Endothelial cell of umbilical vein (primary cell): Measurements from ENCODE around the gene FOXL1. TPM values are rescaled to one million over a fixed set of nuclear protein-coding genes. Genes with fewer than 3 reads are reported as not detected.

ENCODE experiments used
- BruUV-seq: library from RNA; stranded (reverse); fragments of 400-500 nt; replicated peaks from 2 replicates; lab custom pipeline; 2021; lab: Mats Ljungman, UMichigan
- CTCF ChIA-PET: fragments of 300-600, 350-600 bp; sonication (Branson Sonifier 250); formaldehyde crosslinking; loops from one replicate; lab custom pipeline; 2021; ENCODE audit warnings: antibody characterized with exemption, inconsistent platforms; lab: Charles Lee
- POLR2A ChIA-PET: fragments of 300-600, 350-600 bp; sonication (Branson Sonifier 250); formaldehyde crosslinking; loops from one replicate; lab custom pipeline; 2021; ENCODE audit warnings: antibody characterized with exemption, inconsistent platforms; lab: Charles Lee
- DNase-seq: peaks from one replicate; pipeline ENCODE4 v3.0.0-alpha.2; 2011; ENCODE audit warnings: low read depth, low spot score
- FAIRE-seq: peaks from 2 replicates; lab custom pipeline; 2011; peaks lifted over from hg19 to GRCh38; lab: Jason Lieb, UNC
- H2AFZ ChIP-seq: 2 replicates; pipeline ENCODE4 v1.6.0; 2012; ENCODE audit warnings: low read depth, low read length, control low read depth, inconsistent platforms
- H3K27ac ChIP-seq: 2 replicates; pipeline ENCODE4 v1.5.1; 2011; ENCODE audit warnings: low read depth, mild to moderate bottlenecking, control low read depth, low read length, moderate library complexity; ENCODE audit not compliant: insufficient read depth
- H3K27me3 ChIP-seq, 2 experiments: 2 replicates each; pipeline versions ENCODE4 v1.6.0 to v1.6.1; 2011; ENCODE audit warnings: low read length in 2 of 2, mixed read lengths in 1 of 2; ENCODE audit not compliant: control insufficient read depth in 2 of 2, insufficient read depth in 2 of 2
- H3K36me3 ChIP-seq, 2 experiments: 2 replicates in 1 of 2; 3 replicates in 1 of 2; pipeline ENCODE4 v1.5.1; 2011; ENCODE audit warnings: low read length in 2 of 2, mild to moderate bottlenecking in 1 of 2, moderate library complexity in 1 of 2; ENCODE audit not compliant: control insufficient read depth in 2 of 2, insufficient read depth in 2 of 2; ENCODE audit errors: extremely low read depth in 1 of 2
- H3K4me1 ChIP-seq: 3 replicates; pipeline ENCODE4 v1.5.1; 2011; ENCODE audit warnings: mild to moderate bottlenecking, low read length; ENCODE audit not compliant: control insufficient read depth, insufficient read depth; ENCODE audit errors: extremely low read depth
- H3K4me2 ChIP-seq: 2 replicates; pipeline ENCODE4 v1.6.1; 2011; ENCODE audit warnings: low read length, control low read depth, mixed read lengths; ENCODE audit not compliant: insufficient read depth
- H3K4me3 ChIP-seq, 3 experiments: fragments of 200-600 bp in 1 of 3; sonication (generic), shearing (Covaris generic) in 1 of 3; replicated peaks in 1 of 3; 2 replicates each; pipeline ENCODE4 v1.5.1; 2011 to 2016; ENCODE audit warnings: control low read depth in 3 of 3, low read length in 3 of 3, mild to moderate bottlenecking in 2 of 3, inconsistent platforms in 1 of 3, low read depth in 1 of 3, moderate library complexity in 1 of 3; ENCODE audit not compliant: insufficient read depth in 1 of 3
- H3K79me2 ChIP-seq: 2 replicates; pipeline ENCODE4 v1.6.0; 2012; ENCODE audit warnings: low read length, inconsistent platforms; ENCODE audit not compliant: control insufficient read depth, insufficient read depth
- H3K9ac ChIP-seq: replicated peaks from 2 replicates; pipeline ENCODE3; 2011; ENCODE audit warnings: low read length, control low read depth; ENCODE audit not compliant: insufficient read depth; ENCODE audit errors: extremely low read depth
- H3K9me1 ChIP-seq: replicated peaks from 3 replicates; pipeline ENCODE4 v1.6.0; 2011; ENCODE audit warnings: mild to moderate bottlenecking, low read length; ENCODE audit not compliant: control insufficient read depth, insufficient read depth; ENCODE audit errors: extremely low read depth
- H3K9me3 ChIP-seq: replicated peaks from 2 replicates; pipeline ENCODE4 v1.5.1; 2012; ENCODE audit warnings: low read length, inconsistent platforms; ENCODE audit not compliant: control insufficient read depth, insufficient read depth
- H4K20me1 ChIP-seq: replicated peaks from 2 replicates; pipeline ENCODE3; 2011; ENCODE audit warnings: mild to moderate bottlenecking, low read length; ENCODE audit not compliant: control insufficient read depth, insufficient read depth; ENCODE audit errors: extremely low read depth
- EZH2 ChIP-seq: IDR thresholded peaks from 2 replicates; pipeline ENCODE4 v1.6.1; 2012; ENCODE audit warnings: borderline replicate concordance, low read depth, mild to moderate bottlenecking, moderate library complexity, low read length, inconsistent platforms; ENCODE audit not compliant: severe bottlenecking
- FOS ChIP-seq: IDR thresholded peaks from 2 replicates; pipeline ENCODE4 v1.6.1; 2011; ENCODE audit warnings: mild to moderate bottlenecking, low read length, moderate library complexity, borderline replicate concordance; ENCODE audit not compliant: insufficient read depth
- GATA2 ChIP-seq: IDR thresholded peaks from 2 replicates; pipeline ENCODE4 v1.7.0; 2011; ENCODE audit warnings: low read depth, mild to moderate bottlenecking, moderate library complexity, mixed read lengths, low read length; ENCODE audit not compliant: insufficient read length, insufficient read depth
- JUN ChIP-seq: IDR thresholded peaks from 2 replicates; pipeline ENCODE4 v1.6.1; 2011; ENCODE audit warnings: borderline replicate concordance, low read depth; ENCODE audit not compliant: insufficient read length, insufficient read depth
- MYC ChIP-seq: IDR thresholded peaks from one replicate; pipeline ENCODE4 v1.6.1; 2011; ENCODE audit warnings: mild to moderate bottlenecking, low read depth, low read length
- POLR2A ChIP-seq: IDR thresholded peaks from 2 replicates; pipeline ENCODE4 v1.6.1; 2012; ENCODE audit warnings: low read depth, mild to moderate bottlenecking, control low read depth, low read length
- POLR2AphosphoS5 ChIP-seq: IDR thresholded peaks from 2 replicates; pipeline ENCODE4 v1.6.1; 2012; ENCODE audit warnings: low read depth, mild to moderate bottlenecking, control low read depth, low read length, moderate library complexity; ENCODE audit not compliant: insufficient read depth
- dilution Hi-C: fragments of 300-500 bp; cut with MboI; formaldehyde crosslinking; loops from one replicate; pipeline ENCODE4 v1.15.0; 2019; ENCODE audit warnings: low sequenced_read_pairs; ENCODE audit not compliant: extremely low pct_ligation_motif_present
- intact Hi-C: fragments of 100-400 bp; cut with micrococcal nuclease; formaldehyde crosslinking; loops from one replicate; pipeline ENCODE4 v1.10.0; 2022
- polyA plus RNA-seq, 4 experiments: library from polyadenylated mRNA; depleted of rRNA in 3 of 4; stranded (reverse) in 3 of 4; unstranded in 1 of 4; fragments of >200 nt; gene quantifications; 2 replicates each; pipeline versions ENCODE4 v1.2.1 to v1.2.3, GENCODE V29; 2011 to 2012; ENCODE audit warnings: missing spikeins in 1 of 4
- total RNA-seq: library from RNA; stranded (reverse); gene quantifications from 2 replicates; pipeline ENCODE4 v1.2.3, GENCODE V29; 2021
- TF ChIP-seq, protein P1 (sequence below), 2 donors: IDR thresholded peaks; 1 replicate in 1 of 2; 2 replicates in 1 of 2; pipeline ENCODE4 v1.5.1; 2011; ENCODE audit warnings: low read length in 2 of 2, mild to moderate bottlenecking in 2 of 2, moderate library complexity in 2 of 2, control low read depth in 1 of 2, inconsistent platforms in 1 of 2, low read depth in 1 of 2; ENCODE audit not compliant: insufficient read depth in 1 of 2; ENCODE audit errors: extremely low read depth in 1 of 2
- TF ChIP-seq, protein P2 (sequence below): IDR thresholded peaks from 2 replicates; pipeline ENCODE4 v1.6.1; 2011; ENCODE audit not compliant: insufficient read depth, insufficient read length

Gene FOXL1
- total and polyA plus RNA-seq, 2 donors (not counting 3 experiments of a cell fraction or from before 2014, with no cell fraction given), result 2.8 to 3.8 TPM

DNA sequence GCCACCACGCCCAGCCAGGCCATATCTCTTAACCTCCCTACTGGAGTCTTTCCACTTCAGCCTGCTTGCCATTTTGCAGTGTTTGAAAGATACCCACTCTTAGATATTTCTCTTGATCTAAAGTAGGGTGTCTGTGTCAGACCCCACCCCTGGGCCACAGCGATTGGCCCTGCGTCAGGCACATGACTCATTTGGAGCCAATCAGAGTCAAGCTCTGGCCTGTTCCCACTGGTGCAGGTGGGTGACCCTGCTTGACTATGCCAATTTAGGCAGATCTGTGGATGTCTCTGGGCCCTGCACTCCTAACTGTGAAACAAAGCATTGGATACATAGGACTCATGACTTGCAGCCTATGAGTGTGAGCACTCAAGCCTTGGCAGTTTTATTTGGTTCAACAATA, 27.6 kb downstream of the FOXL1 start:
- dilution Hi-C loops, result no loop called here
- FAIRE-seq (no peak), DNase-seq (no peak)
- Histone ChIP-seq H4K20me1 (no peaks in the 10 kb centered on the region), H3K79me2 (no peaks in the 10 kb centered on the region), H3K9ac (no peak overlapping the region), H3K36me3 (no peaks in the 10 kb centered on the region), H3K4me3 (no peak overlapping the region), H3K27ac (no peak overlapping the region), H3K9me3 (no peaks in the 10 kb centered on the region), H3K4me2 (no peak overlapping the region), H3K9me1 (no peaks in the 10 kb centered on the region), H3K27me3 (no peaks in the 10 kb centered on the region), H3K4me1 (no peaks in the 10 kb centered on the region), H2AFZ (no peak overlapping the region)
- intact Hi-C loops, result no loop called here
- BruUV-seq, result no TSS peak
- POLR2A ChIA-PET, result no interaction called here
- TF ChIP-seq GATA2 (no peak), POLR2A (no peak), POLR2AphosphoS5 (no peak), MYC (no peak), EZH2 (no peak), JUN (no peak), FOS (no peak)
- TF ChIP-seq, protein P1, sequence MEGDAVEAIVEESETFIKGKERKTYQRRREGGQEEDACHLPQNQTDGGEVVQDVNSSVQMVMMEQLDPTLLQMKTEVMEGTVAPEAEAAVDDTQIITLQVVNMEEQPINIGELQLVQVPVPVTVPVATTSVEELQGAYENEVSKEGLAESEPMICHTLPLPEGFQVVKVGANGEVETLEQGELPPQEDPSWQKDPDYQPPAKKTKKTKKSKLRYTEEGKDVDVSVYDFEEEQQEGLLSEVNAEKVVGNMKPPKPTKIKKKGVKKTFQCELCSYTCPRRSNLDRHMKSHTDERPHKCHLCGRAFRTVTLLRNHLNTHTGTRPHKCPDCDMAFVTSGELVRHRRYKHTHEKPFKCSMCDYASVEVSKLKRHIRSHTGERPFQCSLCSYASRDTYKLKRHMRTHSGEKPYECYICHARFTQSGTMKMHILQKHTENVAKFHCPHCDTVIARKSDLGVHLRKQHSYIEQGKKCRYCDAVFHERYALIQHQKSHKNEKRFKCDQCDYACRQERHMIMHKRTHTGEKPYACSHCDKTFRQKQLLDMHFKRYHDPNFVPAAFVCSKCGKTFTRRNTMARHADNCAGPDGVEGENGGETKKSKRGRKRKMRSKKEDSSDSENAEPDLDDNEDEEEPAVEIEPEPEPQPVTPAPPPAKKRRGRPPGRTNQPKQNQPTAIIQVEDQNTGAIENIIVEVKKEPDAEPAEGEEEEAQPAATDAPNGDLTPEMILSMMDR (IDR thresholded peaks at IDR 0.05; ENCODE audit: extremely low read depth in 1 of 2, insufficient read depth in 1 of 2, low read depth in 1 of 2, low read length in 2 of 2), result no peak
- TF ChIP-seq, protein P2, sequence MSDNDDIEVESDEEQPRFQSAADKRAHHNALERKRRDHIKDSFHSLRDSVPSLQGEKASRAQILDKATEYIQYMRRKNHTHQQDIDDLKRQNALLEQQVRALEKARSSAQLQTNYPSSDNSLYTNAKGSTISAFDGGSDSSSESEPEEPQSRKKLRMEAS, result no peak
- CTCF ChIA-PET, result no interaction called here
